B cell (primary cell): Measurements from ENCODE around the gene TSPAN9. TPM values are rescaled to one million over a fixed set of nuclear protein-coding genes. Genes with fewer than 3 reads are reported as not detected.

Experiments
- ATAC-seq: fragments of 200-7000 bp; cut with Tn5 transposase; one replicate; pipeline ENCODE4 v1.10.0; 2021; ENCODE audit warnings: low read depth, mild to moderate bottlenecking, moderate number of reproducible peaks, moderate library complexity
- CTCF ChIA-PET: fragments of 350-600 bp; sonication (Branson Sonifier 250); formaldehyde crosslinking; loops from one replicate; lab custom pipeline; 2021; ENCODE audit warnings: antibody characterized with exemption, inconsistent platforms; lab: Charles Lee
- POLR2A ChIA-PET: fragments of 350-600 bp; sonication (Branson Sonifier 250); formaldehyde crosslinking; loops from one replicate; lab custom pipeline; 2021; ENCODE audit warnings: antibody characterized with exemption; lab: Charles Lee
- DNase-seq: peaks from one replicate; pipeline ENCODE4 v3.0.0; 2013
- H2AFZ ChIP-seq: 2 replicates; pipeline ENCODE4 v1.6.1; 2012; ENCODE audit warnings: mild to moderate bottlenecking, low read depth, low read length; ENCODE audit not compliant: insufficient read depth, poor library complexity, severe bottlenecking
- H3K27ac ChIP-seq, 2 donors: 1 replicate in 1 of 2; 2 replicates in 1 of 2; pipeline ENCODE4 v1.5.1; 2012 to 2013; ENCODE audit warnings: low read length in 2 of 2, mild to moderate bottlenecking in 2 of 2, moderate library complexity in 1 of 2
- H3K27me3 ChIP-seq, 4 experiments: fragments of 200-600 bp in 1 of 4; sonication (generic) in 1 of 4; replicated peaks in 1 of 4; 1 replicate in 2 of 4; 2 replicates in 2 of 4; pipeline versions ENCODE4 v1.6.1 to v1.7.0; 2013 to 2016; ENCODE audit warnings: low read length in 3 of 4, mild to moderate bottlenecking in 2 of 4, mixed read lengths in 1 of 4, moderate library complexity in 1 of 4; ENCODE audit not compliant: insufficient read depth in 4 of 4, control insufficient read depth in 3 of 4; ENCODE audit errors: control extremely low read depth in 1 of 4
- H3K36me3 ChIP-seq, 2 experiments: replicated peaks in 1 of 2; 1 replicate in 1 of 2; 2 replicates in 1 of 2; pipeline versions ENCODE4 v1.6.1 to v1.7.1; 2013; ENCODE audit warnings: low read length in 1 of 2; ENCODE audit not compliant: insufficient read depth in 2 of 2, control insufficient read depth in 1 of 2; ENCODE audit errors: control extremely low read depth in 1 of 2, extremely low read depth in 1 of 2
- H3K4me1 ChIP-seq, 2 donors: fragments of 200-600 bp in 1 of 2; sonication (generic) in 1 of 2; 1 replicate in 1 of 2; 2 replicates in 1 of 2; pipeline versions ENCODE4 v1.5.1 to v1.6.1; 2013 to 2017; ENCODE audit warnings: low read length in 2 of 2; ENCODE audit not compliant: control insufficient read depth in 2 of 2, insufficient read depth in 2 of 2
- H3K4me2 ChIP-seq: replicated peaks from 2 replicates; pipeline ENCODE3; 2012; ENCODE audit warnings: mild to moderate bottlenecking, low read depth, low read length; ENCODE audit not compliant: poor library complexity, severe bottlenecking
- H3K4me3 ChIP-seq, 5 experiments: fragments of 200-600 bp in 1 of 5; sonication (generic) in 1 of 5; 1 replicate in 3 of 5; 2 replicates in 2 of 5; pipeline versions ENCODE4 v1.5.1 to v1.7.0; 2011 to 2016; ENCODE audit warnings: low read length in 4 of 5, mild to moderate bottlenecking in 4 of 5, low read depth in 2 of 5, control low read depth in 1 of 5, moderate library complexity in 1 of 5; ENCODE audit not compliant: insufficient read depth in 1 of 5; ENCODE audit errors: control extremely low read depth in 1 of 5, extremely low read depth in 1 of 5
- H3K79me2 ChIP-seq: fragments of 200-600 bp; sonication (generic); one replicate; pipeline ENCODE4 v1.6.0; 2016; ENCODE audit warnings: low read length; ENCODE audit not compliant: control insufficient read depth, insufficient read depth
- H3K9ac ChIP-seq: fragments of 200-600 bp; sonication (generic); 2 replicates; pipeline ENCODE4 v1.6.1; 2017; ENCODE audit warnings: mild to moderate bottlenecking, low read length, moderate library complexity
- H3K9me3 ChIP-seq, 3 donors: one replicate each; pipeline versions ENCODE4 v1.6.1 to v1.7.1; 2013; ENCODE audit warnings: low read length in 2 of 3; ENCODE audit not compliant: control insufficient read depth in 2 of 3, insufficient read depth in 1 of 3; ENCODE audit errors: control extremely low read depth in 1 of 3
- H4K20me1 ChIP-seq: 2 replicates; pipeline ENCODE4 v1.6.0; 2012; ENCODE audit warnings: mild to moderate bottlenecking, low read length; ENCODE audit not compliant: insufficient read depth, control insufficient read depth, poor library complexity, severe bottlenecking
- H3K27ac Mint-ChIP-seq: one replicate; pipeline ENCODE4 v1.8.0; 2021; ENCODE audit warnings: mixed read lengths
- H3K27me3 Mint-ChIP-seq: one replicate; pipeline ENCODE4 v1.8.0; 2021; ENCODE audit warnings: mixed read lengths
- H3K4me1 Mint-ChIP-seq: one replicate; pipeline ENCODE4 v1.8.0; 2021; ENCODE audit warnings: mixed read lengths
- H3K4me3 Mint-ChIP-seq: one replicate; pipeline ENCODE4 v1.8.0; 2021; ENCODE audit warnings: mixed read lengths
- H3K9me3 Mint-ChIP-seq: one replicate; pipeline ENCODE4 v1.8.0; 2022; ENCODE audit warnings: mixed read lengths; ENCODE audit not compliant: insufficient read depth
- CTCF ChIP-seq: fragments of 200-600 bp; IDR thresholded peaks from one replicate; pipeline ENCODE4 v1.8.0; 2022; ENCODE audit warnings: antibody characterized with exemption, mild to moderate bottlenecking
- EZH2 ChIP-seq: IDR thresholded peaks from 2 replicates; pipeline ENCODE4 v1.6.1; 2012; ENCODE audit warnings: borderline replicate concordance, low read depth, mild to moderate bottlenecking, moderate library complexity, low read length; ENCODE audit not compliant: insufficient read depth, poor library complexity, severe bottlenecking
- WGBS: methylation state at CpG from one replicate; pipeline ENCODE4 v1.1.5; 2013; ENCODE audit warnings: missing lambda C conversion rate; ENCODE audit not compliant: insufficient coverage; 5-methylcytosine and 5-hydroxymethylcytosine counted together
- intact Hi-C: fragments of 100-400 bp; cut with micrococcal nuclease; formaldehyde crosslinking; loops from one replicate; pipeline ENCODE4 v1.10.0; 2022
- polyA plus RNA-seq: library from polyadenylated mRNA; depleted of rRNA; stranded (reverse); fragments of >200 nt; gene quantifications from 2 replicates; pipeline ENCODE4 v1.2.3, GENCODE V29; 2012
- total RNA-seq, 2 donors: library from RNA; stranded (reverse); fragments of 120-200 nt in 1 of 2; gene quantifications; 1 replicate in 1 of 2; 2 replicates in 1 of 2; pipeline versions ENCODE4 v1.2.3 to v1.2.4, GENCODE V29; 2013 to 2022

The TSPAN9 gene
- total and polyA plus RNA-seq, 2 donors (not counting 1 experiment from before 2014, with no cell fraction given), result 0.15 to 0.37 TPM

- no peak overlapping the region for H3K9ac ChIP-seq
- Mint-ChIP-seq H3K27me3 (peaks cover 13% of the 10 kb centered on the region), H3K4me1 (no peaks in the 10 kb centered on the region), H3K9me3 (no peaks in the 10 kb centered on the region), H3K27ac (no peak overlapping the region), H3K4me3 (no peak overlapping the region)
- H2AFZ ChIP-seq, result no peak overlapping the region
- H3K27me3 ChIP-seq, result no peaks in the 10 kb centered on the region
- H3K27ac ChIP-seq, result no peak overlapping the region
- TF ChIP-seq CTCF, result no peak
- TF ChIP-seq EZH2, result no peak
- POLR2A ChIA-PET, result no interaction called here
- no peaks in the 10 kb centered on the region for H3K36me3 ChIP-seq
- DNase-seq (no peak), ATAC-seq (no peak)
- no peaks in the 10 kb centered on the region for H3K79me2 ChIP-seq
- H3K4me1 ChIP-seq, result no peaks in the 10 kb centered on the region
- no peaks in the 10 kb centered on the region for H4K20me1 ChIP-seq
- H3K4me2 ChIP-seq, result no peak overlapping the region
- intact Hi-C loops, result no loop called here
- 93% methylated on average over 15 of the region's 15 CpGs for WGBS
- peaks cover 0 to 6% (median 0%) of the 10 kb centered on the region in 3 donors for H3K9me3 ChIP-seq
- CTCF ChIA-PET, result no interaction called here
- no peak overlapping the region for H3K4me3 ChIP-seq
These were observed 164.4 kb downstream of the TSPAN9 start for GRCh38 chr12:3241621-3242020.

- Histone ChIP-seq H3K79me2 (no peaks in the 10 kb centered on the region), H2AFZ (no peak overlapping the region), H3K27ac (no peak overlapping the region), H3K36me3 (no peaks in the 10 kb centered on the region), H3K9ac (no peak overlapping the region), H4K20me1 (no peaks in the 10 kb centered on the region), H3K4me1 (no peaks in the 10 kb centered on the region), H3K9me3 (peaks cover 0 to 6% (median 0%) of the 10 kb centered on the region in 3 donors), H3K4me2 (no peak overlapping the region), H3K4me3 (no peak overlapping the region), H3K27me3 (no peaks in the 10 kb centered on the region)
- ATAC-seq, result no peak
- no peak for TF ChIP-seq EZH2
- TF ChIP-seq CTCF, result no peak
- intact Hi-C loops, result no loop called here
- Mint-ChIP-seq H3K4me3 (no peak overlapping the region), H3K9me3 (no peaks in the 10 kb centered on the region), H3K4me1 (no peaks in the 10 kb centered on the region), H3K27ac (no peak overlapping the region), H3K27me3 (peaks cover 8% of the 10 kb centered on the region)
- no peak for DNase-seq
- ChIA-PET CTCF (no interaction called here), POLR2A (no interaction called here)
- whole genome bisulfite sequencing, result 79% methylated on average over 10 of the region's 10 CpGs
These were observed 165.2 kb downstream of the TSPAN9 start for GRCh38 chr12:3242199-3242863.
